GM11168 (cell line): Measurements from ENCODE around the gene NGEF.

Source experiments
- in situ Hi-C: fragments of 300-500 bp; cut with MboI; formaldehyde crosslinking; loops from one replicate; pipeline ENCODE4 v1.12.0; 2022; ENCODE audit warnings: low sequenced_read_pairs; ENCODE audit not compliant: unreplicated experiment

NGEF gene

DNA sequence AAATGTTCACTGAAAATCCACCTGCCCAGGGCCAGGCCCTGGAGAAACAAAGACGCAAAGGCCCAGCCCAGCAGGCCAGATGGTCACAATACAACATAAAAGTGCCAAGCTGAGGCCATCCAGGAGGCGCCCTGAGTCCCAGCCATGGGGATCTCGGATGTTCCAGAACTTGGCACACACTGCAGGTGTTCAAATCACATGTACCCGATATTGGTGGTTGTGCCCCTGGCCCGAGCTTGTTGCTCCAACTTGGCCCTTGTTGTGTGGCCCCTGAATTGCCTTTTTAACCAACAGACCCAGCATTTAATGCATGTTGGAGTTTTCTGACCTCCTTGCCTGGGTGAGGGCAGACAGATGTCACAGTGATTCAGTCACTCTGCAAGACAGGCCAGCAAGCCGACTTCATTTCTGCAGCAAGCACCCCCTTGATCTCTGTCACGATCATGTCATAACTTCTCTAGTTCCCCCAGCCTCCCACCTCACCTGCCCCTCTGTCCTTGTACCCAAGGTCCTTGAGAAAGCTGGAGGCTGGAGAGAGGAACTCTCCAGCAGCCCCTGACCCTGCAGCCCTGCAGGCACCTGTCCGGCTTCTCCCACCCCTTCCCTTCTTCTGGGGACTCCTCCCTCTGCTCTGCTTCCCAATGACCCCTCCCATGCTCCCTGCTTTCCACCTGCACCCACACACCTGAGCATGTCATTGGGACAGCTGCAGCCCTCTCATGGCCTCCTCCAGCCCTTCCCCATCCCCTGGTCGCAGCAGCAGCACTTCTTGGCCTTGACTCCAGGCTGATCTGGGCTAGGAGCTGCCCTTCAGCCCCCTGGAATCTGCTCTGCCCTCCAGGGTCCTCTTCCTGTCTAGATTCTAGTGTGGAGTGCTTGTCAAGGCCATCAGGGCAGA lies 9.1 kb downstream of the NGEF start:
- in situ Hi-C loops, result no loop called here

DNA sequence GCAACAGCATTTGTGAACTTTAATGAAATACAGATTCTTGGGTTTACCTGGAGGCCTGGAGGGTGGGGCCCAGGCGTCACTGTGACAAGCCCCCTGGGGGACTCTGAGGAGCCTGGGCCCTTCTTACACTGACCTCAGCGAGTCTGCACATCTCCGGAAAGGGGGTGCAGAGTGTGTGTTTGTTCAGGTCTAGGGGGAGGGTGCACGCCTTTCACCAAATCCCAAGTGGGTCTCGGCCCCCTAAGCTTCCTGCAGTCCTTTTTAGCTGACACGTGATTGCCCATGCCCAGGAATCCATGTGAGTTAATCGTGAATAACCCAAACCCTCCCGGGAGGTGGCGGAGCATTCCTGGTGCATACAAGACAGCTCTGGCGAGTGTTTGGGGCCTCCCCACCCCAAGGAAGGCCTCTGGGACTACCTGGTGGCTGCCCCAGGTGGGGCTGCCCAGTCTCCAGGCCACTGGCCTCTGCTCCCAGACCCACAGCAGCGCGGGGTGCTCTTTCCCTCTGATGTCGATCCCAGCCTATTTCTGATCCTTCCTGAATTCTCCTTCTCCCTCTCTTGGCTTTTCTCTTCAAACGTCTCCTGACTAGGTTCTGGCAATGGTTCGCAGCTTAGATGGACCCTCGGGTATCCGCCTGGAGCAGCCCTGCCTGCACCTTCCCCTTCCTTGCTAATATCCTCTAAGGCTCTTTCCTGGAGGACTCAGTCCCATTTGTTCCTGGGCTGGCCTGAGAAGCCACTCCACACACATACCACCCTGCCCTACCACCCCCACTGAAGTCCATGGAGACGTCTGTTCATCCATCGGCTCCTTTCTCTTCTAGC lies 10.0 kb downstream of the NGEF start:
- in situ Hi-C loops, result no loop called here

DNA sequence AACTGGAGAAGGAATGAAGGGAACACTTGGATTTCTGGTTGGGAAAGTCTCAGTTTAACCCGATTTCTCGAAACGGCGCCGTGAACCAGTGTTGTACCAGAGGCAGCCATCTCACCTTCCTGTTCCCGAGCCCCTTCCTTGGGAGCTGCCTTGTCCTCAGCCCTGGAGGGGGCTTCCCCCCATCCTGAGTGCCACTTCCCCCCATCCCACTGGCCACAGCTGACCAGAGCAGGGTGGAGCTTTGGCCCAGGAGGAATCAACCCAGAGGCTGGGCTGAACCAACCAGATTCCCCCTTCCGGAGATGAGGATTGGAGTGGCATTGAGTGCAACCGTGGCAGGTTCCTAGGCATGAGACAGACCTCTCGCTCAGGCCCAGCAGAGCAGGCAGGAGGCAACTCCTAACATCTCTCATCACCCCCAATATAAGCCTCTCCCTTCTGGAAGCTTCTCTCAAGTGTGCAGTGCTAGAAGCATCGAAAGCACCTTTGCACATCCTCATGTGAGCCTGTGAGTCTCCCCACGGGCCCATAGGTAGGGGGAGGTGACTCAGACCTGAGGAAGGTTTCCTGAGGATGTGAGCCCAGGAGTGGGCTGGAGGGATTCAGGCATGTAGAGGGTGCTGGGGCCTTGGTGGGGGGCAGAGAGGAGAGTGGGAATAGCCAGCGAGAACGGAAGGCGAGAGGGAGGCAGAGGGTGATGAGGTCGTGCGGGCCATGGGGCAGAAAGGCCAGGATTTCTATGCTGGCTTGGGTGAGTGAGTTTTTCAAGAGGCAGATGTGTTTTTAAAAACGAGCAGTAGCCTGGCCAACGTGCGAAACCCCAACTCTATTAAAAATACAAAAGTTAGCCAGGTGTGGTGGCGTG lies 11.9 kb downstream of the NGEF start:
- in situ Hi-C loops, result no loop called here

DNA sequence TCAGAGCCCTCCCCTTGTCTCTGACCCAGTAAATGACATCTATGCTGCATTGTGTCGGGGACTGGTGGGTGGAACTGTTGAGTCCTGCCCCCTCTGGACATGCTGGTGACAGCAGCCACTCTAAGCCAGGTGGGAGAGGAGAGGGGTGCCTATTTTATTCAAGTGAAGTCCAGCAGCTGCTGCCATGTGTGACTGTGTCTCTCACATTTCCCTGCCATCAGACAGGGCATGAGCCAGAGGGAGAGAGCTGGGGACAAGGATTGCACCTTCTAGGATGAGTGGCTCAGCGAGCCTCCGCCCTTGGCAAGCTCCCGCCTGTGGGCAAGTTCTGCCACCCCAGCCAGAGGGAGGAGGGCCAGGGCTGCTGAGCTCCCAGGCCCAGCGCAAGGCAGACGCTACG lies 13.7 kb downstream of the NGEF start:
- in situ Hi-C loops, result no loop called here

DNA sequence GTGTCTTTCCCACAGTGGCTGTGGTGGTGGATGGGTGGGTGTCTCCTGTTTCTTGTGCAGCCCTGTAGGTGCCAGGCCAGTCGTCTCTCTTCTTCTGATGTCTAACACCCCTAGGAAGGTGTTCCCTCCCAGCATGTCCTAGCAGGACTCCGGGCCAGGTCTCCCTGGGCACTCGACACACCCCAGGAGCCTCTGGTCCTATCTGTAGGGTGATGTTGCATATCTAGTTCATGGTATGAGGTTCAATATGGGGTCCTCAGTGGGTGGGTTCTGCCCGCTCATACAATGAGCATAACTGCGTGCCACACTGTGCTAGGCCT lies 14.4 kb downstream of the NGEF start:
- in situ Hi-C loops, result no loop called here

DNA sequence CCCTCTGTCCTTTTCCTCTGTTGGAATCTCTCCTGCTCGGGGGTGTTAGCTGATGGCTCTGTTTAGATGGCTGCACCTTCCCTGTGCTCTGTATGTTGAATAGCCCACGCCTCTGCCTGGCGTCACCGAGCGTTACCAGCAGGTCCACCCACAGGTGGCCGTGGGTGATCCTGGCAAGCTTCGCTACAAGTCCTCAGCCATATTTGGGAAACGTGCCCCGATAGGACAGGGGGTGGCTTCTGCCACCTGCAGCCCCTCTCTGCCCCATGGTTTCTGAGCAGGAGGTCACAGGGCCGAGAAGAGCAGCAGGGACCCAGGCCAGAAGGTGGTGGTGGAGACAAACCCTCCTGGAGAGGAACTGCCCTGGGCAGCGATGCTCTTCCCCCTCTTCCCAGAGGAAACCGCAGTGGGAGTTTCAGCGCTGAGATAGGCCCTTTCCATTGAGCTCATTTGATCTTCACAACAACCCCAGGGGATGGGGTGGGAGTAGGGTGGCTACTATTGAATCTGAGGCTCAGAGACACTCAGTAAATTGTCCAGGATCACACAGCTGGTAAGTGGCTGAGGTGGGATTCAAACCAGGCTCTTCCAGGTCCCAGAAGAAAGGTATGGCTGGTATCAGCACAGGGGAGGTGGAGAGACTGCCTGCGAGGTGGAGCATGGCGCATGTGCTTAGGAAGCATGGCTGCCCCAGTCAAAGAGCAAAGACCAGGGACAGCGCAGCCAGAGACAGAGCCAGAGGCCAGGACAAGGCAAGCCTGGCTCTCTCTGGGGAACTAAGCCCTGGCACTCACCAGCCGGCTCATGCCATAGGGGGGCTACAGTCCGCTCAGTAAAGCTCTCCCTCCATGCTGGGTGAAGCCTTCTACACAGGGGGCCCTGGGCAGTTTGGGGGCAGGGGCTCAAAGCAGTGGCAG lies 15.0 kb downstream of the NGEF start:
- in situ Hi-C loops, result no loop called here

DNA sequence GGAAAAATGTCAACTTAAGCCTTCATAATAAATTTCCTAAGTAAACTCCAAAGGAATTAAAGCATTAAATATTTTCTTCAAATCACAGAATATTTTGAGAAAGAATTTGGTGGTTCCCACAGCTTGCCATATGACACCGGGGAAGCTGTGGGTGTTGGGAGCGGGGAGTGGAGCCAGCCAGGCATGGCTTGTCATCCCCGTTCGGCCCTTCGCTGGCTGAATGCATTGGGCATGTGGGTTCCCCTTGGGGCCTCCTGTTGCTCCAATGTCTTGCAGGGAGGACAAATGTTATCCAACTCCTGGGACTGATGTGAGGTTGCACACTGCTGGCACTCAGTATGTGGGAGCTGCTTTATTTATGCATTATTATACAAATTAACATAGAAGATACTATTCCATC lies 18.6 kb downstream of the NGEF start:
- in situ Hi-C loops, result no loop called here

DNA sequence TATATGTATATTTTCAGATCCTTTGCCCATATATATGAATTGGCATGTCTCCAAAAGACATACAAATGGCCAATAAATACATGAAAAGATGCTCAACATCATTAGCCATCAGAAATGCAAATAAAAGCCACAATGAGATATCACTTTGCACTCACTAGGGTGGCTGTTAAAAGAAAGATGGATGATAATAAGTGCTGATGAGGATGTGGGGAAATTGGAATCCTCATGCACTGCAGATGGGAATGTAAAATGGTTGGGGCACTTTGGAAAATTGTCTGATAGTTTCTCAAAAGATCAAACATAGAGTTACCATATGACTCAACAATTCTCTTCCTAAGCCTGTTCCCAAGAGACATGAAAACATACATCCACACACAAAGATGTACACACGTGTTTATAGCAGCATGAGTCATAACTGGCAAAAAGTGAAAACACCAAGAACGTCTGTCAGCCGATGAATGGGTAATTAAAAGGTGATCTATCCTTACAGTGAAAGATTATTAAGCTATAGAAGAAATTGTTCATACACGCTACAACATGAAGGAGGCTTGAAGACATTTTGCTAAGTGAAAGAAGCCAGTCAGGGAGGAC lies 19.7 kb downstream of the NGEF start:
- in situ Hi-C loops, result no loop called here

DNA sequence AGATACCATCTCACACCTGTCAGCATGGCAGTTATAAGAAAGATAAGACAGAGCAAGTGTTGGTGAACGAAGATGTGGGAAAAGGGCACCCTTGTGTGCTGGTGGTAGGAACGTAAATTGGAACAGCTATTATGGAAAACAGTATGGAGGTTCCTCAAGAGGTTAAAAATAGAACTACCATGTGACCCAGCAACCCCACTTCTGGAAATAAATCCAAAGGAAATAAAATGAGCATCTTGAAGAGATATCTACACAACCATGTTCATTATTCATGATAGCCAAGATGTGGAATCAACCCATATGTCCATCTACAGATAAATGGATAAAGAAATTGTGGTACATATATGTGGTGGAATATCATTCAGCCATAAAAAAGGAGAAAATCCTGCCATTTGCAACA lies 26.9 kb downstream of the NGEF start:
- in situ Hi-C loops, result no loop called here

DNA sequence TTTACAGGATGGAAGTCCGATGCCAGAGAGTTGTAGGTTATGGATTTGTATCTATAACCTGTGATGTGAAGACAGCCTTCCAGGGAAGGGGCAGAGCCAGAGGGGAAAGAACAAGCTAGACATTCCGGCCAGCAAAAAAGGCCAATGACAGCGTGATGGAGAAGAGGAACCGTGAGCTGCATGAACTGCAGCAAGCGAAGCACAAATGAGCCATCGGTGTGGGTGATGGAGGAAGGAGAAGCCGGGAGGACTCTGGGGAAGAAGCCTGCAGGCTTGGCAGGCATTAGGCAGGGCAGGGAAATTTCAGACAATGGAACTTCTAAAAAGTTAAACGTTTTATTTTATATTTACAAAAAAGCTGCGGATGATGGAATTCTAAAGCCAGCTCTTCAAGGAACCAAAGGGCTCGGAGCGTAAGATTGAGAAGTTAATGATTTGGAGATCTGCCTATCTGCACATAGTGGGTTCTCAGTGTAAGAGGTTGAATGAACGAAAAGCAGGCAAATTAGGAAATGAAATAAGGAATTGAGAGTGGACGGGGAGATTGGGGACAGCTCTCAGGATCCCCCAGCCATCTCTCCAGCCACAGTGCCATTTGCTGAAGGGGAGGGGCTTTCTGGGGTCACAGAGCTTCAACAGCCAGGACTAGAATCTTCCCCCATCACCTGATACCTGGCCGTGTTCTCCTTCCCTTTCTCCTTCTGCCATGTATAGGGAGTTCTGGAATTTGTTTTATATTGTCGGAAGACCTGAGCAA lies 28.4 kb downstream of the NGEF start:
- in situ Hi-C loops, result no loop called here

DNA sequence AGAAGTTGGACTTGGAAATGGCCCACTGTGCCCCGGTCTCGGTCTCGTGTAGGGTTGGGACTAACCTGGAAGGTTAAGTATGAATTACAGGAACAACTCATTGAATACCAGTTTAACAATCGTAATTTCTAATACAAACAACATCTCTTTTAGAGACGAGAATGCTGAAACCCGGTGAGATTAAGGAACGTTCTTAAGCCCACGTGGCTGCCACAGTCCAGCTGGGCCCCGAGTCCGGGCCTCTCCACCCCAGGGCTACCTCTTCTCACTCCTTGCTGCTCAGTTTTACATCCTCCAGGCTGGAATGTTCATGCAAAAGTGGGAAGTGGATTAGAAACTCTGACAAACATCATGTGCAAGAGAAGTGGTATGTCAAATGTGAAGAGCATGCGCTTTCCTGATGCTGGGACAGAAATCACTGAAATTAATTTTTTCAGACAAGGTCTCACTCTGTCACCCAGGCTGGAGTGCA lies 29.4 kb downstream of the NGEF start:
- in situ Hi-C loops, result no loop called here

DNA sequence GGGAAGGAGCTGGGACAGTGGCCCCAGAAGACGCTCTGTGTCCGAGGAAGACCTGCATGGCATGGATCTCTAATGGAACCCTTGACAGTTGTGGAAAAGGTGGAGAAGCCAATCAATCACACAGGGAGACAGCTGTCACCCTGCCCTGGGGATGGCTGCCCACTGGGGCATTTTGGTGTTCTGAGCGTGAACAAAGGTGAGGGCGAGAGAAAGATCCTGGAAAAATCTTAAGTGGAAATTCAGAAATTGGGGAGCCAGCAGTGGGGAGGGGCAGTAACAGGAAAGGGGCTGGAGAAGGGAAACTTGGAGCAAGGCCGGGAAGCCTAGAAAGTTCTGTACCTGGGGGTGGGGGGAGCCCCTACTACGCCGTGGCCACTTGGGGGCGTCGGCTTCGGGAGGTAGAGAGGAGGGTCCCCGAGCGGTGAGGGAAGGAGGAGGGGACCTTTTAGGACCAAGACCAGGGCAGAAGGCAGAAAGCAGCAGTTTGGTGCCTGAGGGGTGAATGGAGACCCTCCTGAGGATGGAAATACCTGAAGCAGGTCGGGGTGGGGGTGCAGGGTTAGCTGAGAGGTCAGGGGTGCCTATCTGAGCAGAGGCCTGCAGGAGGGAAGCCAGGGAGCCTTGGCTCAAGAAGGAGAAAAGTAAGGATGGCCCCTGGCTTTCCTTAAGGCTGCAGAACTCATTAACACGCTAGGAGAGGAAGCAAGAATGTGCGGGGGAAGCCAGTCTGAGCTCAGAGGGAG lies 30.0 kb downstream of the NGEF start:
- in situ Hi-C loops, result no loop called here

DNA sequence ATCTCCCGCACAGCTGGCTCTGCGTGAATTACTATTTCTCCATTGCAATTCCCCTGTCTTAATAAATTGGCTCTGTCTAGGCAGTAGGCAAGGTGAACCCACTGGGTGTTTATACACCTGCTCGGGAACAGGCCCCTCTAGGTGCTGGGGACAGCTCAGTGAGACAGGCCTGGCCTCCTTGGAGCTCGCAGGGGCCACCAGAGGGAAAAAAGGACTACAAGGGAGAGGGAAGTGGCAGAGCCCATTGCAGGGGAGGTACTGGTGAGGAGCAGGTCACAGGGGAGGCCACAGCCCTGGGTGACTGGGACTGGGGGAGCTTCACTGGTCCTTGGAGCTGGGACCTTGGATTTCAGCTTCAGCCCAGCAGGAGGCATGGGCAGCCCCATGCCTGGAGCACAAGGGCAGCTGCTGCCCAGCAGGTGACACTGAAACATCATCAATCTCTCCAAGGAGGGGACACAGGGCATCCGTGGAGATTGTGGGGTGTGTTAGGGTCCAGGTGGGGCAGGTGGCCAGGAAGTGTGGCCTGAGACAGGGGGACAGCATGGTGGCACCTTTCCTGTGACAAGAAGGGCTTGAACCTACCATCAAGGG lies 31.2 kb downstream of the NGEF start:
- in situ Hi-C loops, result no loop called here

DNA sequence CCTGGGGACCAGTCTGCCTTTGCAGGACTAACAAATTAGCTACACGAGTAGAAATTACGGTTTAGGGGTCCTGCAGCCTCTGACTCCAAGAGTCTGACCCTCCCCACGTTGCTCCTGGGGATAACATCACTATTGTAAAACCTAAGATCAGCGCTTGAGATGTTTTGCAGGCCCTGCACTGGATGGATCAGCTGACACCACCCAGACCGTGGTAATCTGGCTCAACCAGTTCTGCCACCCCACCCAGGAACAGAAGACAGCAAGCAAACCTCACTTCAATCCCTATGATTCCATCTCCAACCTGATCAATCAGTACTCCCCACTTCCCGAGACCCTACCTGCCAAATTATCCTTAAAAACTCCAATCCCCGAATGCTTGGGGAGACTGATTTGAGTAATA lies 31.7 kb downstream of the NGEF start:
- in situ Hi-C loops, result no loop called here

DNA sequence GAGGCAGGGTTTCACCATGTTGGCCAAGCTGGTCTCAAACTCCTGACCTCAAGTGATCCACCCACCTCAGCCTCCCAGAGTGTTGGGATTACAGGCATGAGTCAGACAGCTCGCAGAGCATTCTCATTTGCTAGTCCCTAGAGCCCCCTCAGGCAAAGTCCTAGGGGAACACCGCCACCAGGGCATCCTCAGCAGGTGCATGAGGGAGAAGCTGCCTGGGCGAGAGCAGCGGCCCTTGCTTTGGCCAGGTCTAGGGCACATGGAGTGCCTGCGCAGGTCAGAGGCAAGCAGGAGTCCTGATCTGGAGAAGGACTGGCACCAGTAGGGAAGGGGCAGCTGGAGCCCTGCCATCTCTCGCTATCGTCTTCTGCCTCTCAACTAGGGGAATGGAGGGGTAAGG lies 32.4 kb downstream of the NGEF start:
- in situ Hi-C loops, result no loop called here

DNA sequence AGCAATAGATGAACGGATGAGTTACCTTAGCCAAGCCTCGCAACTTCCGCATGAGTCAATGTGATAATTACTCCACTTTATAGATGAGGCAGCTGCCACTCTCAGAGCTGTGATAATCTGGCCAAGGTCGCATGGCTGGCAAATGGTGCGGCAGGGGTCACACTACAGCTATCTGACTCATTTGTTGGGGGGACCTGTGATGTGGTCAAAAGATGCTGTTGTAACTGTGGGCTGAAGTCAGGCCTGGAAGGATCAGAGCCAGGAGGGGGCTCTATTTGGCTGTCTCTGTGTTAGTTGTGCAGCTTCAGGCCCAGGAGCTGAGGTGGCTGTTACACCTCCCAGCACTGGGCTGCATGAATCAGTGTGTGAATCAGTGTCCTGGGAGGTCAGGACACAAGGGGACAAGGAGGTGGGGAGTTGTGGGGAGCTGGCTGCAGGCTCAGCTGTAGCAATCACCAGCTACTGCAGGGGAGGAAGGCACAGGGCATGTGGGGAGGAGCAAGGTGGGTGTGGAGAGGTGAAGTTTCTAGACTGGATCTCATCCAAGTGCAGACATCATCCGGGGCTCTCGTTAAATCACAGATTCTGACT lies 33.1 kb downstream of the NGEF start:
- in situ Hi-C loops, result no loop called here

DNA sequence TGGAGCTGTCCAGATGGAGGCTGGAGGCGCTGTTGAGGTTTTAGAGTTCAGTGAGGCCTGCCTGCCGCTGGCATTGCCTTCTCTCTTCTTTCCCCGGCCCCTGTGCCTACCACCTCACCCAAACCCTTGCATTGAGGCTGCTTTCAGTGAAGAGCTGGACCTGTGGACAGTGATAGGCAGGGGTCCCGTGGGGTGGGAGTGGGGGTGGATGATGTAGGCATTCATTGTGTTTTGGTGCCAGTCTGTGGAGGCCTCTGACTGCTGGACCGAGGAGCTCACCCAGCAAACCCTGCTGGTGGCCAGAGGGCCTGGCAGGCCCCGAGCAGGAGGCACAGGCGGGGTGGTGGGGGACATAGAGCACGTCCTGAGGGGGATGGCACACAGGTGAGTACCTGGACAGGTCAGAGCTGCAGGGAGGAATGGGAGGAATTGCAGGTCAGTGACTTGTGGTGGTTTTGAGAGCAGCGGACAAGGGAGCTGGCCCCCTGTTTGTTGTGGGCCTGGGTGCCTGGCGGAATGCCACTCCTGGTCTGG lies 35.6 kb downstream of the NGEF start:
- in situ Hi-C loops, result no loop called here
